Gastroesophageal sphincter (tissue), 3 donors: ENCODE measurements around the gene TDRD10.

ENCODE experiments used
- EP300 ChIP-seq: sonication (generic); formaldehyde crosslinking; IDR thresholded peaks from one replicate; pipeline ENCODE4 v1.6.1; 2017; ENCODE audit warnings: antibody characterized with exemption, mild to moderate bottlenecking
- POLR2A ChIP-seq, 2 donors: fragments of 450-650 bp; IDR thresholded peaks; one replicate each; pipeline ENCODE4 v1.6.1; 2017; ENCODE audit warnings: antibody characterized with exemption in 2 of 2, mild to moderate bottlenecking in 2 of 2, moderate library complexity in 1 of 2
- POLR2AphosphoS5 ChIP-seq: sonication (generic); formaldehyde crosslinking; IDR thresholded peaks from one replicate; pipeline ENCODE4 v1.6.1; 2017; ENCODE audit warnings: antibody characterized with exemption
- TF ChIP-seq, protein P1 (sequence below), 4 experiments: fragments of 200-600 bp in 2 of 4; fragments of 450-650 bp in 2 of 4; sonication (generic) in 1 of 4; IDR thresholded peaks; one replicate each; pipeline ENCODE4 v1.5.1; 2017 to 2019; ENCODE audit warnings: antibody characterized with exemption in 4 of 4, mild to moderate bottlenecking in 2 of 4, moderate library complexity in 2 of 4

DNA sequence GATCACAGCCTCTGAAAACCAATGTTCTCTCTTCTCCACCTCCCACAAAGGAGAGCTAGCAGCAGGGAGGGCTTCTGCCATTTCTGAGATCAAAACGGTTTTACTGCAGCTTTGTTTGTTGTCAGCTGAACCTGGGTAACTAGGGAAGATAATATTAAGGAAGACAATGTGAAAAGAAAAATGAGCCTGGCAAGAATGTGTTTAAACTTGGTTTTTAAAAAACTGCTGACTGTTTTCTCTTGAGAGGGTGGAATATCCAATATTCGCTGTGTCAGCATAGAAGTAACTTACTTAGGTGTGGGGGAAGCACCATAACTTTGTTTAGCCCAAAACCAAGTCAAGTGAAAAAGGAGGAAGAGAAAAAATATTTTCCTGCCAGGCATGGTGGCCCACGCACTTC lies 35.8 kb upstream of the TDRD10 start:
- TF ChIP-seq, protein P1, sequence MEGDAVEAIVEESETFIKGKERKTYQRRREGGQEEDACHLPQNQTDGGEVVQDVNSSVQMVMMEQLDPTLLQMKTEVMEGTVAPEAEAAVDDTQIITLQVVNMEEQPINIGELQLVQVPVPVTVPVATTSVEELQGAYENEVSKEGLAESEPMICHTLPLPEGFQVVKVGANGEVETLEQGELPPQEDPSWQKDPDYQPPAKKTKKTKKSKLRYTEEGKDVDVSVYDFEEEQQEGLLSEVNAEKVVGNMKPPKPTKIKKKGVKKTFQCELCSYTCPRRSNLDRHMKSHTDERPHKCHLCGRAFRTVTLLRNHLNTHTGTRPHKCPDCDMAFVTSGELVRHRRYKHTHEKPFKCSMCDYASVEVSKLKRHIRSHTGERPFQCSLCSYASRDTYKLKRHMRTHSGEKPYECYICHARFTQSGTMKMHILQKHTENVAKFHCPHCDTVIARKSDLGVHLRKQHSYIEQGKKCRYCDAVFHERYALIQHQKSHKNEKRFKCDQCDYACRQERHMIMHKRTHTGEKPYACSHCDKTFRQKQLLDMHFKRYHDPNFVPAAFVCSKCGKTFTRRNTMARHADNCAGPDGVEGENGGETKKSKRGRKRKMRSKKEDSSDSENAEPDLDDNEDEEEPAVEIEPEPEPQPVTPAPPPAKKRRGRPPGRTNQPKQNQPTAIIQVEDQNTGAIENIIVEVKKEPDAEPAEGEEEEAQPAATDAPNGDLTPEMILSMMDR (IDR thresholded peaks at IDR 0.05) = no peak
- no peak for TF ChIP-seq POLR2A (IDR thresholded peaks at IDR 0.05)
- TF ChIP-seq POLR2AphosphoS5 = no peak
- no peak for TF ChIP-seq EP300
